ENCODE measurements around the gene KRT36. TPM values are rescaled to one million over a fixed set of nuclear protein-coding genes. Genes with fewer than 3 reads are reported as not detected.

KRT36 gene
- total and polyA plus RNA-seq, 2 of the 8 experiments (the other 6 are each of a cell fraction or from before 2014, with no cell fraction given), result not detected

DNA sequence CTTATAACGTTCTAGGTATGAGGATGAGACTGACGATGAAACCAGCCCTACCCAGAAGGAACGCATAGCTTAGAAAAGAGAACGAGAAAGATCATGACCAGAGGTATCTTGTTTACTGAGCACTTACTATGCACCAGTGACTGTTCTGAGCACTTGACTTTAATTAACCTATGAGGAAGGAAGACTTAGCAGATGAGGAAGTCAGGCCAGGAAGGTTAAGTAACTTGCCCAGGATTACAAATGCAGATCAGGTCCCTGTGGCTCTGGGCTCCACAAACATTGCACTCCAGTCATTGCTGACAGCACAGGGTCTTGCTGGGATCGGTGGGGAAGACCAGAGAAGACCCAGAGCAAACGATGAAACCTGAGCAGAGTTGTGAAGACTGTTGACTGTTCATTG, 8.6 kb upstream of the KRT36 start:
- Histone ChIP-seq H2AFZ (ENCODE audit: low read length) (no peak overlapping the region), H2BK15ac (ENCODE audit: low read length) (no peak overlapping the region), H3K23ac (ENCODE audit: insufficient read length) (no peak overlapping the region), H2BK20ac (ENCODE audit: low read length) (no peak overlapping the region), H3K23me2 (ENCODE audit: low read depth, low read length) (no peaks in the 10 kb centered on the region), H3K4ac (replicated peaks; ENCODE audit: insufficient read length, low read depth, low read length) (no peak overlapping the region), H2BK12ac (ENCODE audit: low read depth, low read length) (no peak overlapping the region), H3K9ac (replicated peaks in 1 of 4; ENCODE audit: extremely low read depth in 1 of 4, low read depth in 3 of 4, low read length in 3 of 4) (no peak overlapping the region), H2BK120ac (replicated peaks; ENCODE audit: low read depth, low read length) (no peak overlapping the region), H3K79me1 (ENCODE audit: low read depth, low read length) (no peaks in the 10 kb centered on the region), H2AK5ac (ENCODE audit: low read depth, low read length) (no peak overlapping the region), H3K4me1 (replicated peaks in 1 of 4; ENCODE audit: control insufficient read depth in 3 of 4, insufficient read depth in 4 of 4, low read length in 3 of 4) (peaks cover 0 to 19% (median 12%) of the 10 kb centered on the region in 4 experiments; a peak in 6 of 7 replicates), H3K4me2 (ENCODE audit: insufficient read depth in 1 of 2, low read depth in 2 of 2, low read length in 2 of 2) (no peak overlapping the region), H3K56ac (replicated peaks; ENCODE audit: insufficient read length, low read depth, low read length) (no peak overlapping the region), H3K27me3 (replicated peaks in 1 of 4; ENCODE audit: control insufficient read depth in 3 of 4, extremely low read depth in 1 of 4, insufficient read depth in 3 of 4, low read length in 3 of 4) (no peaks in the 10 kb centered on the region), H2BK5ac (ENCODE audit: low read depth, low read length) (no peak overlapping the region), H3K18ac (ENCODE audit: extremely low read depth, low read length) (no peak overlapping the region), H3K9me3 (ENCODE audit: insufficient read depth in 2 of 2, low read depth in 1 of 2, low read length in 1 of 2) (no peaks in the 10 kb centered on the region), H4K20me1 (replicated peaks in 1 of 2; ENCODE audit: control insufficient read depth in 1 of 2, insufficient read depth in 2 of 2, low read length in 2 of 2) (no peaks in the 10 kb centered on the region), H3K27ac (ENCODE audit: low read depth, low read length) (no peak overlapping the region), H3K14ac (ENCODE audit: insufficient read length) (no peak overlapping the region), H4K91ac (replicated peaks; ENCODE audit: insufficient read length, low read length) (peak overlapping the region; percentile 7), H4K8ac (ENCODE audit: extremely low read depth, insufficient read depth, low read length) (no peak overlapping the region), H3K36me3 (ENCODE audit: control insufficient read depth in 2 of 4, insufficient read depth in 4 of 4, low read length in 3 of 4) (no peaks in the 10 kb centered on the region), H3K4me3 (ENCODE audit: extremely low read depth in 1 of 4, insufficient read depth in 2 of 4, low read depth in 3 of 4, low read length in 4 of 4) (no peak overlapping the region), H4K5ac (ENCODE audit: insufficient read length, low read depth, low read length) (no peak overlapping the region), H3K79me2 (ENCODE audit: control insufficient read depth in 1 of 2, insufficient read depth in 2 of 2, low read length in 2 of 2) (no peaks in the 10 kb centered on the region)
- CTCF ChIA-PET (ENCODE audit: partially characterized antibody), result interaction anchor here (0.6 to 33.9 kb wide), 8 partner anchors 10 to 165 kb away, joined by 3 to 427 read pairs (median 6); partner anchors contain the start of gene KRT36
- WGBS, 2 experiments (ENCODE audit: extremely low coverage in 1 of 2, insufficient coverage in 1 of 2, insufficient read length in 1 of 2, insufficient replicate concordance in 2 of 2, low coverage in 1 of 2, low lambda C conversion rate in 2 of 2, missing lambda C conversion rate in 1 of 2), result 90% methylated on average over 6 of the region's 6 CpGs; no CpG with 5 or more reads in 1 of the 2 experiments
- FAIRE-seq, result no peak
- DNase-seq (ENCODE audit: low read depth in 1 of 2, low spot score in 2 of 2), result no peak
- POLR2A ChIA-PET (ENCODE audit: partially characterized antibody), result interaction anchor here (1.1 to 2.2 kb wide), 5 partner anchors 9 to 51 kb away, joined by 3 to 10 read pairs (median 7); partner anchors contain the start of gene KRT19
